IMR-90 (cell line): ENCODE data around the gene SMIM5. TPM values are rescaled to one million over a fixed set of nuclear protein-coding genes. Genes with fewer than 3 reads are reported as not detected.

Experiments used
- ATAC-seq: fragments of 200-7000 bp; cut with Tn5 transposase; 2 replicates; pipeline ENCODE4 v1.9.1; 2020; ENCODE audit warnings: low read depth, mild to moderate bottlenecking, moderate library complexity
- BruUV-seq: library from RNA; stranded (reverse); fragments of 400-500 nt; replicated peaks from 2 replicates; lab custom pipeline; 2021; lab: Mats Ljungman, UMichigan
- CTCF ChIA-PET: fragments of 300-600 bp; formaldehyde crosslinking; extraction: SDS; loops from one replicate; lab custom pipeline; 2021; ENCODE audit warnings: antibody characterized with exemption; lab: Yijun Ruan, JAX
- POLR2A ChIA-PET: fragments of 300-600 bp; sonication (Branson Sonifier 250); formaldehyde crosslinking; loops from one replicate; lab custom pipeline; 2022; ENCODE audit warnings: antibody characterized with exemption; ENCODE audit not compliant: unreplicated experiment; lab: Charles Lee
- DNase-seq: peaks from one replicate; pipeline ENCODE4 v3.0.0; 2013
- H2AFZ ChIP-seq: replicated peaks from 2 replicates; pipeline ENCODE3; 2013; ENCODE audit warnings: low read length, mild to moderate bottlenecking; ENCODE audit not compliant: poor library complexity
- H2AK5ac ChIP-seq: 2 replicates; pipeline ENCODE4 v1.6.1; 2013; ENCODE audit warnings: low read depth, low read length, inconsistent platforms
- H2AK9ac ChIP-seq: replicated peaks from 2 replicates; pipeline ENCODE3; 2013; ENCODE audit warnings: mild to moderate bottlenecking, low read depth, low read length, moderate library complexity; ENCODE audit not compliant: poor library complexity
- H2BK120ac ChIP-seq: 2 replicates; pipeline ENCODE4 v1.6.1; 2013; ENCODE audit warnings: low read depth, low read length, inconsistent platforms
- H2BK15ac ChIP-seq: 3 replicates; pipeline ENCODE4 v1.6.1; 2013; ENCODE audit warnings: low read depth, low read length, inconsistent platforms
- H2BK20ac ChIP-seq: 2 replicates; pipeline ENCODE4 v1.6.1; 2013; ENCODE audit warnings: low read depth, mild to moderate bottlenecking, inconsistent platforms, low read length, moderate library complexity
- H2BK5ac ChIP-seq: 2 replicates; pipeline ENCODE4 v1.6.1; 2013; ENCODE audit warnings: mild to moderate bottlenecking, low read depth, low read length, inconsistent platforms; ENCODE audit not compliant: poor library complexity, severe bottlenecking
- H3K14ac ChIP-seq: replicated peaks from 2 replicates; pipeline ENCODE4 v1.6.1; 2013; ENCODE audit warnings: low read depth, low read length, inconsistent platforms
- H3K18ac ChIP-seq: 2 replicates; pipeline ENCODE4 v1.6.1; 2013; ENCODE audit warnings: low read depth, low read length, control low read depth
- H3K23ac ChIP-seq: 2 replicates; pipeline ENCODE4 v1.6.1; 2013; ENCODE audit warnings: low read depth, low read length, inconsistent platforms
- H3K27ac ChIP-seq: 2 replicates; pipeline ENCODE4 v1.5.1; 2013; ENCODE audit warnings: mild to moderate bottlenecking, control low read depth, low read length; ENCODE audit not compliant: insufficient read depth
- H3K27me3 ChIP-seq: 2 replicates; pipeline ENCODE4 v1.6.1; 2013; ENCODE audit warnings: low read length; ENCODE audit not compliant: control insufficient read depth, insufficient read depth
- H3K36me3 ChIP-seq: 2 replicates; pipeline ENCODE4 v1.6.1; 2013; ENCODE audit warnings: low read length, mixed read lengths; ENCODE audit not compliant: control insufficient read depth, insufficient read depth
- H3K4ac ChIP-seq: 2 replicates; pipeline ENCODE4 v1.6.1; 2013; ENCODE audit warnings: low read depth, low read length, inconsistent platforms
- H3K4me1 ChIP-seq: 2 replicates; pipeline ENCODE4 v1.6.1; 2013; ENCODE audit warnings: low read length, mixed read lengths; ENCODE audit not compliant: control insufficient read depth, insufficient read depth
- H3K4me2 ChIP-seq: 2 replicates; pipeline ENCODE4 v1.6.1; 2013; ENCODE audit warnings: low read depth, mild to moderate bottlenecking, control low read depth, low read length, moderate library complexity
- H3K4me3 ChIP-seq: 2 replicates; pipeline ENCODE4 v1.5.1; 2013; ENCODE audit warnings: low read depth, mild to moderate bottlenecking, control low read depth, low read length, moderate library complexity; ENCODE audit not compliant: insufficient read depth
- H3K56ac ChIP-seq: 2 replicates; pipeline ENCODE4 v1.6.1; 2013; ENCODE audit warnings: low read length, inconsistent platforms; ENCODE audit not compliant: insufficient read depth; ENCODE audit errors: extremely low read depth
- H3K79me1 ChIP-seq, 2 experiments: 2 replicates each; pipeline ENCODE4 v1.6.1; 2013; ENCODE audit warnings: low read length in 2 of 2, inconsistent platforms in 1 of 2, low read depth in 1 of 2
- H3K9ac ChIP-seq: 2 replicates; pipeline ENCODE4 v1.6.1; 2013; ENCODE audit warnings: low read depth, low read length, control low read depth
- H3K9me1 ChIP-seq: 2 replicates; pipeline ENCODE4 v1.6.1; 2013; ENCODE audit warnings: low read length, inconsistent platforms; ENCODE audit not compliant: insufficient read depth
- H3K9me3 ChIP-seq: 2 replicates; pipeline ENCODE4 v1.6.1; 2013; ENCODE audit warnings: low read length; ENCODE audit not compliant: control insufficient read depth, insufficient read depth
- H4K20me1 ChIP-seq: 2 replicates; pipeline ENCODE4 v1.6.1; 2013; ENCODE audit warnings: low read length, inconsistent platforms; ENCODE audit not compliant: insufficient read depth
- H4K5ac ChIP-seq: 2 replicates; pipeline ENCODE4 v1.6.1; 2013; ENCODE audit warnings: mild to moderate bottlenecking, low read depth, low read length, control low read depth
- H4K8ac ChIP-seq, 2 experiments: 2 replicates each; pipeline ENCODE4 v1.6.1; 2013; ENCODE audit warnings: low read depth in 2 of 2, low read length in 2 of 2, control low read depth in 1 of 2, inconsistent platforms in 1 of 2
- H4K91ac ChIP-seq: 2 replicates; pipeline ENCODE4 v1.6.1; 2013; ENCODE audit warnings: low read depth, low read length, inconsistent platforms; ENCODE audit not compliant: insufficient read depth
- BHLHE40 ChIP-seq: fragments of 150-350 bp; IDR thresholded peaks from 2 replicates; pipeline ENCODE4 v1.6.1; 2016; ENCODE audit warnings: mild to moderate bottlenecking, low read depth, low read length
- CEBPB ChIP-seq: IDR thresholded peaks from 2 replicates; pipeline ENCODE4 v1.6.1; 2012; ENCODE audit warnings: low read depth, low read length, improper control_type of control experiment
- CHD1 ChIP-seq: IDR thresholded peaks from 2 replicates; pipeline ENCODE4 v1.6.1; 2012; ENCODE audit warnings: low read depth, low read length, improper control_type of control experiment
- CTCF ChIP-seq: conservative IDR thresholded peaks from 2 replicates; pipeline ENCODE4 v1.5.1; 2012; ENCODE audit warnings: mild to moderate bottlenecking, low read depth, low read length, improper control_type of control experiment
- MAZ ChIP-seq: IDR thresholded peaks from 2 replicates; pipeline ENCODE4 v1.6.1; 2012; ENCODE audit warnings: low read depth, mild to moderate bottlenecking, low read length, improper control_type of control experiment, moderate library complexity, borderline replicate concordance
- RAD21 ChIP-seq: IDR thresholded peaks from 2 replicates; pipeline ENCODE4 v1.6.1; 2012; ENCODE audit warnings: low read length, improper control_type of control experiment
- RFX5 ChIP-seq: IDR thresholded peaks from 2 replicates; pipeline ENCODE4 v1.8.0; 2012; ENCODE audit warnings: low read depth, mild to moderate bottlenecking, low read length, moderate library complexity
- SMC3 ChIP-seq: fragments of 150-350 bp; IDR thresholded peaks from 2 replicates; pipeline ENCODE4 v1.6.1; 2016; ENCODE audit warnings: low read depth, mild to moderate bottlenecking, antibody characterized with exemption, low read length, moderate library complexity
- USF2 ChIP-seq: fragments of 150-350 bp; IDR thresholded peaks from 2 replicates; pipeline ENCODE4 v1.6.1; 2017; ENCODE audit warnings: mild to moderate bottlenecking, antibody characterized with exemption, low read length, low read depth
- WGBS, 2 experiments: methylation state at CpG; one replicate each; pipeline versions ENCODE4 v1.1.5 to v1.1.7; 2013; ENCODE audit warnings: missing lambda C conversion rate in 2 of 2; ENCODE audit not compliant: insufficient read length in 1 of 2; ENCODE audit errors: extremely low coverage in 2 of 2; 5-methylcytosine and 5-hydroxymethylcytosine counted together
- dilution Hi-C: fragments of 300-500 bp; cut with HindIII; formaldehyde crosslinking; loops from one replicate; pipeline ENCODE4 v1.14.3; 2018; ENCODE audit warnings: low sequenced_read_pairs; ENCODE audit not compliant: unreplicated experiment
- in situ Hi-C: fragments of 300-500 bp; cut with MboI; formaldehyde crosslinking; loops from 3 replicates; pipeline ENCODE4 v1.14.3; 2019; ENCODE audit warnings: low sequenced_read_pairs, inconsistent platforms, mixed read lengths
- intact Hi-C: fragments of 100-400 bp; cut with micrococcal nuclease; formaldehyde crosslinking; loops from 2 replicates; pipeline ENCODE4 v1.10.0; 2022
- polyA plus RNA-seq, 3 experiments: library from polyadenylated mRNA; depleted of rRNA; stranded (reverse); fragments of >200 nt; gene quantifications; 2 replicates each; pipeline ENCODE4 v1.2.3, GENCODE V29; 2012; ENCODE audit warnings: low replicate concordance in 1 of 3
- total RNA-seq: library from RNA; depleted of rRNA; stranded (reverse); fragments of >200 nt; gene quantifications from 2 replicates; pipeline ENCODE4 v1.2.3, GENCODE V29; 2012

The SMIM5 gene
- total and polyA plus RNA-seq, 2 of the 4 experiments (the other 2 are of a cell fraction), result not detected

- no peak overlapping the region for H4K5ac ChIP-seq
- POLR2A ChIA-PET, result no interaction called here
- no peak overlapping the region for H3K4me2 ChIP-seq
- H3K4me3 ChIP-seq, result no peak overlapping the region
- H3K18ac ChIP-seq, result no peak overlapping the region
- no peak overlapping the region for H3K9ac ChIP-seq
- H3K23ac ChIP-seq, result no peak overlapping the region
- no peaks in the 10 kb centered on the region for H4K20me1 ChIP-seq
- no peaks in the 10 kb centered on the region for H3K9me3 ChIP-seq
- no peak overlapping the region for H2BK5ac ChIP-seq
- H3K27ac ChIP-seq, result no peak overlapping the region
- H2AK5ac ChIP-seq, result no peak overlapping the region
- DNase-seq, result no peak
- no peak for ATAC-seq
- BruUV-seq, result no TSS peak
- H3K27me3 ChIP-seq, result no peaks in the 10 kb centered on the region
- H3K56ac ChIP-seq, result no peak overlapping the region
- no peak overlapping the region for H2BK20ac ChIP-seq
- H2AFZ ChIP-seq, result no peak overlapping the region
- in situ Hi-C loops, result no loop called here
- no CpG with 5 or more reads among the region's 3 CpGs for WGBS, 2 experiments
- dilution Hi-C loops, result no loop called here
- H2BK120ac ChIP-seq, result no peak overlapping the region
- intact Hi-C loops, result no loop called here
- no peak overlapping the region for H2BK15ac ChIP-seq
- no peak for TF ChIP-seq RFX5
- no peak for TF ChIP-seq CEBPB
- TF ChIP-seq BHLHE40, result no peak
- TF ChIP-seq CTCF, result no peak
- TF ChIP-seq RAD21, result no peak
- TF ChIP-seq CHD1, result no peak
- no peak for TF ChIP-seq MAZ
- no peak for TF ChIP-seq USF2
- TF ChIP-seq SMC3, result no peak
- no peak overlapping the region for H4K8ac ChIP-seq
- peaks cover 22% of the 10 kb centered on the region for H3K36me3 ChIP-seq
- no peak overlapping the region for H2AK9ac ChIP-seq
- H3K14ac ChIP-seq, result no peak overlapping the region
- peaks cover 5% of the 10 kb centered on the region for H3K4me1 ChIP-seq
- H3K4ac ChIP-seq, result no peak overlapping the region
- H4K91ac ChIP-seq, result no peak overlapping the region
- CTCF ChIA-PET, result interaction anchor here (0.7 kb wide), 1 partner anchor 18 kb away, joined by 3 read pairs; no protein-coding TSS in a partner anchor
- 0 out of 2 replicates have a peak, but pooled peaks cover 3% of the 10 kb centered on the region for H3K9me1 ChIP-seq
- H3K79me1 ChIP-seq, result peaks cover 18 to 36% of the 10 kb centered on the region in 2 experiments
Measured at GRCh38 chr17:75664099-75664549, 30.9 kb downstream of the SMIM5 start.
